ENCODE results near the gene TBC1D22B.

The TBC1D22B gene

DNA sequence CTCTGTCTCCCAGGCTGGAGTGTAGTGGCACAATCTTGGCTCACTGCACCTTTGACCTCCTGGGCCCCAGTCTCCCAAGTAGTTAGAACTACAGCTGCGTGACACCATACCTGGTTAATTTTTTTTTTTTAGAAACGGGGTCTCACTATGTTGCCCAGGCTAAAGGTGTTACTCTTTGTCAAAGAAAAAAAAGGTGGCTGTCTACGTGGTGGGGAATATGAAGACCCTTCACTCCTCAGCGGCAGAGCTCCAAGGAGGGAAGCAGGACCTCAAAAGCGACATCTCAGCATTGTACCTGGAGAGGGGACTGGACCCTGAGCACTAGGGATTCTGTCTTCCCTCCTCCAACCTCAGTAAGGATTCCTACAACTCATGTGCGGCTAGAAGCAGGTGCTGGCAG is 16.4 kb upstream of the TBC1D22B start:
- no peak for DNase-seq

DNA sequence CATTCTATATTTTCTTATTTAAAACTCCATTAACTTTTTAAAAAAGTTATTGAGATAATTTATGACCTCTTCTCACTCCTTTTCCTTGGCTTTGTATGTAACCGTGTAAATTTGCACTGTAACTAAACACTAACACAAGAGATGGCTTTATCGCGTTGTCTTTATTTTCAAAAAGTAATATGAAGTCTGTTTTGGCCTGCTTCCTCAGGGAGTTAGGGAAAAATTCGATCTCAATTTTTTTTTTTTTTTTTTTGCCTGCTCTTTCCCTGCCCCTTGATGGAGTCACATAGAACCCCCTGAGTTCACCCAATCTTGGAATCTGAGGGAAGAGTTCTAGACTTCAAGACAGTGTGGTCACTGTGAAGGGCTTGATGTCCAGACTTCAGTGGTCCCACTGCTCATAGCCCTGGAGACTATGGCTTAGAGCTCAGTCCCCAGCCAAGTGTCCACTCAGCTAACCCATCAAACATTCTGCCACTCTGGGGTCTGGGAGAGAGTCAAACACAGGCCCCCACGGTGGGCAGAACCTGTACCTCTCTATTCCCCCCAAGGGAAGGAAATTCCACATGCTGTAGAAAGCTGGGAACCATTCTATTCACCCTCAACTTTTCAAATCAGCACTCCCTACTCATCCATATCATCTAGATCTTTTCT is 15.7 kb upstream of the TBC1D22B start:
- no peak for DNase-seq

DNA sequence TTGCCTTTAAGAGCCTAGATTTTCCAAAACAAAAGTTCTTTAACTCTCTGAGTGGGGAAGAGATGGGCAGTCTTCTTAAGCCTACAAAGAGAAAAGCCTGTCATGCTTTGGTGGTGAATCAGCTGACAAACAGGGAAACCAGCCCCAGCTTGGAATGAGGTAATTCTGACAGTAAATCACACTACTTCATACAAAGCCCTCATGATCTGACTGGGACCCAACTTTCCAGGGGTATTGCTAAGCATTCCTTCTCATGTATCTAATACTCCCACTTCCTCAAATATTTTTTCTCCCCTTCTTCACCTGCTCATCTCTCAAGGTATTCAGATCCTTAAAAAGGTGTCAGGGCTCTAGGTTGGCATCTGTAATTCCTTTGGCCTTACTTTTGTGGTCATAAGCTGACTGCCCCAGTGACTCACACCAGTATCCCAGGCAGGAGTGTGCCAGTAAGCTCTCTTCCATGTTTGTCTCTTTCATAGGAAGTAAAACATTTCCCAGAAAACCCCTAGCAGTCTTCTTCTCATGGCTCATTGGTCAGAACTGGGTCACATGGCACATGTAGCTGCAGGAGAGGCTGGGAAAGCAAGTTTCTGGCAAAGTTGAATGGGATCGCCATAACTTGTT is 15.0 kb upstream of the TBC1D22B start:
- peak; percentile 30 for DNase-seq

DNA sequence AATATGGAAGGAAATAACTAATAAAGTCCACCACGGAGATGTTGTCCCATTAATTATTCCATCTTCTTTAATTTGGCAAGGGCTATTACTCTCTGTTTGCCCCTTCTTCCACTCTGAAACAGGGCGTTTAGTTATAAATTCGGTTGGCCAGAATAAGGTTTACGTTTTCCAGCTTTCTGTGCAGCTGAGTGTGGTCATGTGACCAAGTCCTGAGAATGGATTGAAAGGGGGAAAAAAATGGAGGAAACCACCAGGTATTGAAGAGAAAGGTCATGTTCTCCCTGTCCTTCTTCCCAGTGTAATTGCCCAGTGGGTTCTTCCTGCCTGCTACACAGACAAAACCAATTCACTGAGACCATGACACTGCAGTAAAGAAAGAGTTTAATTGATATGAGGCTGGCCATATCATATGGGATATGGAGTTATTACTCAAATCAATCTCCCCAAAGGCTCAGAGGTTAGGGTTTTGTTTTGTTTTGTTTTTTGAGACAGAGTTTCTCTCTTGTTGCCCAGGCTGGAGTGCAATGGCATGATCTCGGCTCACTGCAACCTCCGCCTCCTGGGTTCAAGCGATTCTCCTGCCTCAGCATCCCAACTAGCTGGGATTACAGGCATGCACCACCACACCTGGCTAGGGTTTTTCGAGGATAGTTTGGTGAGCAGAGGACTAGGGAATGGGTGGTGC is 14.3 kb upstream of the TBC1D22B start:
- DNase-seq: no peak

DNA sequence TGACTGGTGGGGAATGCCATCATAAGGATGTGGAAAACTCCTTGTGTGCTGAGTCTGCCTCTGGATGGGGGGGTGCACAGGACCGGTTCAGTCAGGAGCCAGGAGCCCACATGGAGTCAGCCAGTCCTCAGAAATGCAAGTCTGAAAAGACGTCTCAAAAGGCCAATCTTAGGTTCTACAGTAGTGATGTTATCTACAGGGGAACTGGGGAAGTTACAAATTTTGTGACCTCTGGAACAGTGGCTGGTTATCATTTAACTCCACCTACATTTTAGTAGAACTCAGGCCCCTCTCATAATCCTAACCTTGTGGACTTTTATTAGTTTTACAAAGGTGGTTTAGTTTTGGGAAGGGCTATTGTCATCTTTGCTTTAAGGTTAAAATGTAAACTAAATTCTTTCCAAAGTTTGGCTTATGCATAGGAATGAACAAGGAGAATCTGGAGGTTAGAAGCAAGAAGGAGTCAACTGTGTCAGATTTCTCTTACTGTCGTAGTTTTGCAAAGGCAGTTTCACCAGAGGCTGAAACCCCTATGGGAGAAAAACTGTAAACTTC is 13.7 kb upstream of the TBC1D22B start:
- DNase-seq: no peak

DNA sequence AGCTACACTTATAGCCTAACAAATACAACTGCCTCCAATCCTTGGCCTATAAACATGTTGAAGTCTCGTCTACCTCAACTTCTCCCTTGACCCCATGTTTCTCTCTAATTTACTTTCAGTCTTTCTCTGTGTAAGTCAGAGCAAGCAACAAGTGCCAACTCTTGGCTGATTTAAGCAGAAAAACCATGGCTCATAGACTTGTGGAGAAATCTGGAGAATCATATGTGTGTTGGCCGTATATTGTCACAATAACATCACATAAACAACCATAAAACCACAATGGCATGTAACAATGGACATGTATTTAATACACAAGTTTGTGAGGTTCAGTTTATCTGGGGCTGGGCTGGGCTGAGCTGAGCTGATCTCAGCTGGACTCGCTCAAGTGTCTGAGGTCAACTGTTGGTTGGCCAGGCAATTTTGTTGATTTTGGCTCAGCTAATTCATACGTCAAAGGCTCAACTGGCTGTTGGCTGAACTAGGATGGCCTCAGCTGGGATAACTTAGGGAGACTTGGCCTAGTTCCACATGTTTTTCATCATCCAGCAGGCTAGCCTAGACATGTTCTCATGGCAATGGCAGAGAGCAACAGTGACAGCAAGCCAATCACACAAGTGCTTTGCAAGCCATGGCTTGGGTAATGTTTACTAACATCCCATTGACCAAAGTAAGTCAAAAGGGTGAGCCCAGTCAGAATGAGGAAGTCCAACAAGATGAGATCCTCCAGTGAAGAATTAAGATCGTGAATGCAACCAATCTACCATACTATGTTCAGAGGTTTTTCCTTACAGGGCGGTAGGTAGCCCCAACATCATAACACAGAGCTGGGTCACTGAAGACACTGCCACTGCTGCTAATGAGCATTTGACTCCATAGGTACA is 12.9 kb upstream of the TBC1D22B start:
- no peak for DNase-seq

DNA sequence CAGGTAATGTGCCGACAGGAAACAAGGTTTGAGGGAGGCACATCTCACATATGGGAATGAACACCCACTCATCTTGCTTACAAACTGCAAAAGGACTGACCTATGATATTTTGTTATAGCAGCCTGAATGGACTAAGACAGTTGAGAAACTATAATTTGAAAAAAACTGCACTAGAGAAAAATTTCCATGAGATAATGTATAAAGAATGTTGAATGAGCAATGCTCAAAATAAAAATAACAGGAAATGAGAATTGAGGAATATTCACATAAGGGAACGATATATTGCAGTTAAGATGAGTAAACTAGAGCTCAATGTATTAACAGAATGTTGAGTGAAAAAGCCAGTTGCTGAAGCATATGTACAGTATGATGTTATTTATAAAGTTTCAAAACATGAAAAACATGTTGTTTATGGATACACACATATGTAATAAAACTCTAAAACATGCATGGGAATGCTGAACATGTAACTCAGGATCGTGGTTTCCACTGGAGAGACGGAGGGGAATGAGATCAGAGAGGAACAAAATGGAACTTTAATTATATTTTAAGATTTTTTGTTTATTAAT is 6.3 kb upstream of the TBC1D22B start:
- DNase-seq: no peak

DNA sequence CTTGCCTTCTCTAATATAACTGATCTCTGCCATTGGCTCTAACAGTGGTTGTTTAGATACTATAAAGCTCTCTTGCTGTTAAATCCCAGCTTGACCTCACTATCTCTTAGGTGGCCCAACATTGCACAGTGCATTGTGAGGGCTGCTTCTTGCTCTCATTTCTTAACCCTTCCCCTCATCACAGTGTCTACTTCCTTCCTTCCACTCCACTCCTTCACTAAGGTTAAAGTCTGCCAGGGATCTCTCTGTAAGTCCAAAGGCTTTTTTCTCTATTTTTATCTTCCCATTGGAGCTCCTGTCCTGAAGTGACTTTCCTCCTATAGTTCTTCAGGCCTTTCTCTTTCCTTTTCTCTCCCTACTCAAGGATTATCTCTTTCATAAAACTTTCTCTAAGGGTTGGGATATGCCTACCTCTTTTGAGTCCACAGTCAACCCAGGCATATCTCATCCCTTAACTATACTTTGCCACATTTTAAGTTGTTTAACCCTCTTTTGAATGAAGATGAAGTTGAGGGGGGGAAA is 4.0 kb upstream of the TBC1D22B start:
- DNase-seq: no peak

DNA sequence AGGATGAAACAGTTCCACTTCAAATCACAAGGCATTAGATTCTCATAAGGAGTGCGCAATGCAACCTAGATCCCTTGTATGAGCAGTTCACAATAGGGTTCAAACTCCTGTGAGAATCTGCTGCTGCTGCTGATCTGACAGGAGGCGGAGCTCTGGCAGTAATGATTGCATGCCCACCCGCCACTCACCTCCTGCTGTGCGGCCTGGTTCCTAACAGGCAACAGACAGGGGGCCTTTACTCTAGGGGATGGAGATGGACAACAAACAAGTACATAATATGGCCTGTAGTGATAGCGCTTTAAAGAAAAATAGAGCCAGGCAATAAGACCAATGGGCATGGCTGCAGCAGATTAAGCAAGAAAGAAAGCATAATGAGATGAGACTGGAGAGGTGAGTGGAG is 2.7 kb upstream of the TBC1D22B start:
- no peak for DNase-seq

DNA sequence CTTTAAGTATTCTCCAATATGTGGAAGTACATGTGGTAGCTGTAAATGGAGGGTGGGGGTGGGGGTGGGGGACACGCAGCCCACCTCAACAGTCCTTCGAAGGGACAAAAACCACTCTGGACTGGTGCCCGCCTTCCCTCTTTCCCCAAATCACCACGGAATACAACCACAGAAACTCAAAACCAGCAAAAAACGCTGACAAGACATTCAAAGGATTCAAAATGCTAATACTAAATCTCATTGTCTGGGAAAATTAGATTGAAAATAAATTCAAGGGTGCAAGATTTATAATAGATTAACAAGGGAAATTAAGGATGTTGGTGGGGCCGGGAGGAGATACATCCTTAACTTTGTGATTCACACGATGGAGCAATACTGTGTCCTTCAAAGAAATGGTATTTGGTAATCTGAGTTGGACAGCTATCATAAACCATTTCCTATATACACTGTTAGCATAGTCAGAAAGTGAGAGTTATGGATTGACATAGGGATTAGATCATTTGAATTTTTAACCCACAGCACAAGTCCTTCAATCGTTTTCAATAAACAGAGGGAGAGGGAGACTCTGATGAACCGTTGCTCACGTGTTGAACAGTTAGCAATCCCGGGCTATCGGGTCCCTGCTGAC is 766 bp upstream of the TBC1D22B start:
- no peak for DNase-seq

DNA sequence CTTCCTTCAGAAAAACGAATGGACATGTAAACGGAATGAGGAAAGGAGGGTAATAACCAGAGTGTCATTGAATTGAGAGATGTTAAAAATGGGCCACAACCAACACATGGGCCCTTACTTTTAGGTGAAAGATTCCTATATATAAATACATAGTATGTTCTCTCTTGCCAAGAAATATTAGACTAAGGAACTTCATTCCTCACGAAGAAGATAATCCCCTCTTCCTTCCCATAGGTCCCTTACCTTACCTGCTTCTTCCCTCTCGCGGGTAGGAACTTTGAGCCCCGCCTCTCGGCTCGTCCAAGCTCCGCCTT is 295 bp upstream of the TBC1D22B start:
- no peak for DNase-seq

DNA sequence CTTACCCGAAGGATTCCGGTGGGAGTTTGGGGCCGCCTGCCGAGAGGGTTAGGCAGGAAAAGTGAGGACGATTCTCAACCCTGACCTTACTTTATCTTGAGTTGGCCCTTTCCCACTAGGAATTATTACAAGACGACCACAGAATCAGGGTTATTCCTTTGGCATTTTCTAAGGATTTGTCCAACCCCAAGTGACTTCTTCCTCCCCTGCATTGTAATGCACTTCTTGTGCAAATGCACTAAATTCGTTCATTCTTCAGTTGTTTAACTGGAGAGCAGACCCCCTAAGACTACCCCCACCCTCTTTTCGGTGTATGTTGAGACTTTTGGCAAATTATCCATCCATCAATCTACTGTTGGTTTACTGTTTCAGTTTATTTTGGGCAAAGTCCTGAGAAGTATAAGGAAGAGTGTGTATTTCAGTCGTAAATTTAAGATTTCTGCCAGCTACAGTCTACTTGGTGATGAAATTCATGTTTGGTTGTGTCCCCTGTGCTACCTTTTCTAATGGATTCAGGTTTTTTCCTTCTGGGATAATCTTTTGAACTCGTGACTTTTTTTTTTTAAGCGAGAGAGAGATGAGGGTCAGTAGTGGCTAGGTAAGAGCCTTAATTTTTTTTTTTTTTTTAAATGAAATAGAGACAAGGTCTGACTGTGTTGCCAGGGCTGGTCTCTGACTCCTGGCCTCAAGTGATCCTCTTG is 983 bp downstream of the TBC1D22B start:
- no peak for DNase-seq

DNA sequence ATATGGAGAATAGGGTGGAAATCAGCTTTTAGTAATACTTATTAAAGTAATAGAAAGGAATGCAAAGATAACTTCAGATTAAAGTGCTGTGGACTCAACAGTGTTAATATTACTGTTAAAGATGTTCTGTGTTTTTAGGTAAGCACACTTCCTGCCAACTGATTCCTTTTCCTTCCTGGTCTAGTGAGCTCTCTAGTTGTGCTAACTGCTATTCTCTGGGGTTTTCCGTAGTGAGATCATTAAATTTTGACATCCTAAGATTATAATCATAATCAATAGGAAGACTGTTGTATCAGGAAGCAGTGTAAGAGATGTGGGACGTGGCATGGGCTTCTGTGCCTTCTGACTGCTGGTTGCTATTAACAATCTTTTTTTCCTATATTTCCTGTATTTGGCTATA is 1.6 kb downstream of the TBC1D22B start:
- DNase-seq: no peak

DNA sequence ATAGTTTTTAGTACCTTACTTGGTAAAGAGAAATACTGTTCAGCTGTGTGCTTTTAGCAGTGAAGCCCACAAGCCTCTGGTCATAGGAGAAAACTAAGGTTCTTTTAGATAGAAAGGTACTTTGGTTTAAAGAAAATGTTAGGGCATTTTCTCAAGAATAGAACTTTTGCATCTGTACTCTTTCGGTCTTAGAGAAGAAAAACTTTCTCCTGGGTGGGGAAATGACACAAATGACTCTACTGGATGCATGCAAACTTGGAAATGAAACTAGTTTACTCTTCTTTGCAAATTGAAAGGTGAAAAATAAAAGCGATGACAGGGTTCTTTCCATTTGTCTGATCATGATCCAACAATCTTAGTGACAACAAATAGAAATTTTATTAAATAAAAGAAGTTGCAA is 2.5 kb downstream of the TBC1D22B start:
- DNase-seq: no peak

DNA sequence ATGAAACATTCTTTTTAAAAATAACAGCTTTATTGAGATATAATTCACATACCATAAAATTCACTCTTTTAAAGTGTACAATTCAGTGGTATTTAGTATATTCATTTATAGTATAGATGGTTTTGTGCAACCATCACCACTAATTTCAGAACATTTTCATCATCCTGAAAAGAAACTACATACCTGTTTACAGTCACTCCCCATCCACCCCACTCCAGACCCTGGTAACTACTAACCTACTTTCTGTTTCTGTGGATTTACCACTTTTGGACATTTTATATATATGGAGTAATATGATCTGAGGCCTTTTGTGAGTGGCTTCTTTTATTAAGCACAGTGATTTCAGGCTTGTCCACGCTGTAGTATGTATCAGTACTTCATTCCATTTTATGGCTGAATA is 2.9 kb downstream of the TBC1D22B start:
- peak; percentile 22 for DNase-seq

DNA sequence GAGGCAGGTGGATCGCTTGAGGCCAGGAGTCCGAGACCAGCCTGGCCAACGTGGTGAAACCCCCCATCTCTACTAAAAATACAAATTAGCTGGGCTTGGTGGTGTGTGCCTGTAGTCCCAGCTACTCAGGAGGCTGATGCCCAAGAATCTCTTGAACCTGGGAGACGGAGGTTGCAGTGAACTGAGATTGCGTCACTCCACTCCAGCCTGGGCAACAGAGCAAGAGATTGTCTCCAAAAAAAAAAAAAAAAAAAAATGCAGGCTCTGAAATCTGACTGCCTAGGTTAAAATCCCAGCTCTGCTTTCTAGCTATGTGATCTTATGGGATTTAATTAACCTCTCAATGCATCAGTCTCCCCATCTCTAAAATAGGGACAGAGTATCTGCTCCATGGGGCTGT is 3.6 kb downstream of the TBC1D22B start:
- DNase-seq: no peak

DNA sequence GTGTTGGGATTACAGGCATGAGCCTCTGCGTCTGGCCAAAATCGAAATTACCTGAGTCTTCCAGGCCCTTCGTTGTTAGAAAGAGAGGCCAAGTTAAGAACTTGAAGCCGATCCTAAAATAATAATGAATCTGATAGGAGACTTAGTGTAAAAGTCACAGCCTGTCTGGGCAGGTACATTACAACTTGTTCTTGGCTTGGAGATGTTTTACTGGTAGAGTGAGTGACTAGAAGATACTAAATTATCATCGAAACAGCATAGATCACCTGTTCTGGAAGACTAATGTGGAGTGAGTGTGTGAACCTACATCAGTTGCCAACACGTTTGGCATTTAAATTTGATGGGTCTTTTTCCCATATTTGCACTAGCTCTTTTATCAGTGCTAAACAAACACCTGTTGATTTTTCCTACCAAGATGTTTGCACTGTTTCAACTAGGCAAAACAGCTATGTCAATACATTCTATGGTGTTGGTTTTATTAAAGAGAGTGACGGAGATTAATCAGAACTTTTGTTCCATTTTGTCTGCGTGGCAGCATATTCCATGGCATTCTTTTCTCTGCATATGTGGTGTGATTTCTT is 5.0 kb downstream of the TBC1D22B start:
- no peak for DNase-seq

DNA sequence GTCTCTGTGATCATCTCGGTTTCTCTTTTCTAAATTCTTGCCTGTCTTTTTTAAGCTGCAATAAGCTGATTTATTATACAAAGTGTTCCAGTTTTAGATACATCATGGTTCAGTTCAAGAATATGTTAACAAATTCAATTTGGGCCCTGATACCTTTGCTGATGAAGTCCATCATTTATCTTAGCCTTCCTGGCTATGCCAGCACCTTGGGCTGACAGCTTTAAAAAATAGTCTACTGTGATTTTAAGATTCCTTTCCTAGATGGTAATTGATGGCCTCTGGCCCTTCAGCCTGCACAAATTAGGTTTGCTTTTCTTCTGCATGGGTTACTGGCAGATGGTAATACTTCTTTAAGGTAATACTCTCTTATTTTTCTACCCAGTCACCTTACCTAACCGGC is 7.4 kb downstream of the TBC1D22B start:
- no peak for DNase-seq

DNA sequence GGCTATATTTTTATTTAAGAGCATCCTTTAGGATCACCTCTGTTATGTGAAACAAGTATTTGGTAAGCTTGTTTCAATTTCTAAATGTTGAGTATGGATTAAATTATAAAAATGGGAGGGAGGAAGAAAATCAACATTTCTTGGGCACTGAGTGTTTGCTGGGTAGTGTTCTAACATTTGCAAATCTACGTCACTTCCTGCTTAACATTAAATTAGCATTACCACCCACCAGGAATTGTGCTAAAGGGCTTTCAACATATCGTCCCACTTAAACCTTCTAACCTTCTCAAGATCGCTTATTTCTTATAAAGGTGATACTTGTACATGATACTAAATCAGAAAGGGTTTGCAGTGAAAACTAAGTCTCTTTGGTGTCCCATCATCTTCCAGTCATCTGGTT is 8.3 kb downstream of the TBC1D22B start:
- no peak for DNase-seq

DNA sequence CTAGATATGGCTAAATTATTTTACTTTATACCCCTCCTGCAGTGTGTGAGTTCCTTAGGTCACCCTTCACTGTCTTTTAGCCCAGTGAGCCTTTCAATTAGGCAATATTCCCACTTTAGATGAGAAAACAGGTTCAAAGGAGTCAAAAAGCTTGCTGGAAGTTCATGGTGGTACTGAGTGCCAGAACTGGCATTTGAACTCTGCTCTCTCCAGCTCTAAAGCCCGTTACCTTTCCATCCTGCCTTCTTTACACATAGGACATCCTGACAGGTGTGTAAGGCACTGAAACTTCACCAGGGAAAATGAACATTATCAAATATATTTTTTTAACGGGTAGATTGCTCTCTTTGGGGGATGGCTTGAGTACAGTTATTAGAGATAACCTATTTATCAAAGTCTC is 11.5 kb downstream of the TBC1D22B start:
- DNase-seq: no peak

Measured in stimulated activated CD4-positive, alpha-beta T cell treated with anti-CD3 and anti-CD28 coated beads, Interleukin-1b, Interleukin-23, amount 100 ng/mL, for 48 hours (primary cell).